ENCODE measurements around the gene ZFPL1.

Gene ZFPL1

GRCh38 chr11:65059959-65060824 lies 23.8 kb upstream of the ZFPL1 start:
- H3K9me3 ChIP-seq (ENCODE audit: insufficient read depth, low read length) = no peaks in the 10 kb centered on the region
- H3F3A ChIP-seq (ENCODE audit: insufficient read depth) = no peaks in the 10 kb centered on the region
- H3K9ac ChIP-seq (ENCODE audit: low read length) = no peak overlapping the region
- no peaks in the 10 kb centered on the region for H3K9me2 ChIP-seq (replicated peaks; ENCODE audit: insufficient read depth, low read length)
- H2AFZ ChIP-seq (ENCODE audit: low read depth, low read length, severe bottlenecking) = no peak overlapping the region
- no peak overlapping the region for H3K27ac ChIP-seq (ENCODE audit: low read depth, low read length)
- no peaks in the 10 kb centered on the region for H4K20me1 ChIP-seq (ENCODE audit: low read depth, low read length)
- no peaks in the 10 kb centered on the region for H3K27me3 ChIP-seq (ENCODE audit: low read length)
- no peaks in the 10 kb centered on the region for H3K79me2 ChIP-seq (ENCODE audit: insufficient read depth, low read length)
- no peak overlapping the region for H3K4me2 ChIP-seq (ENCODE audit: low read depth, low read length, poor library complexity, severe bottlenecking)
- TF ChIP-seq CTCF (IDR thresholded peaks at IDR 0.05; ENCODE audit: insufficient read depth, low read length, poor library complexity, severe bottlenecking) (no peak), EZH2phosphoT487 (conservative IDR thresholded peaks at IDR 0.05; ENCODE audit: low read length) (no peak)
- H3K4me3 ChIP-seq (ENCODE audit: insufficient read depth, low read length, poor library complexity, severe bottlenecking) = no peak overlapping the region
- no peaks in the 10 kb centered on the region for H3K36me3 ChIP-seq (ENCODE audit: low read length)

GRCh38 chr11:65060913-65061408 lies 23.1 kb upstream of the ZFPL1 start:
- Histone ChIP-seq H3K4me2 (ENCODE audit: low read depth, low read length, poor library complexity, severe bottlenecking) (no peak overlapping the region), H3K4me3 (ENCODE audit: insufficient read depth, low read length, poor library complexity, severe bottlenecking) (no peak overlapping the region), H2AFZ (ENCODE audit: low read depth, low read length, severe bottlenecking) (no peak overlapping the region), H3K9ac (ENCODE audit: low read length) (no peak overlapping the region), H3K9me2 (replicated peaks; ENCODE audit: insufficient read depth, low read length) (no peaks in the 10 kb centered on the region), H3K27ac (ENCODE audit: low read depth, low read length) (no peak overlapping the region), H3K36me3 (ENCODE audit: low read length) (no peaks in the 10 kb centered on the region), H3K79me2 (ENCODE audit: insufficient read depth, low read length) (no peaks in the 10 kb centered on the region), H3K27me3 (ENCODE audit: low read length) (no peaks in the 10 kb centered on the region), H3K9me3 (ENCODE audit: insufficient read depth, low read length) (no peaks in the 10 kb centered on the region), H3F3A (ENCODE audit: insufficient read depth) (no peaks in the 10 kb centered on the region), H4K20me1 (ENCODE audit: low read depth, low read length) (no peaks in the 10 kb centered on the region)
- TF ChIP-seq CTCF (IDR thresholded peaks at IDR 0.05; ENCODE audit: insufficient read depth, low read length, poor library complexity, severe bottlenecking) (no peak), EZH2phosphoT487 (conservative IDR thresholded peaks at IDR 0.05; ENCODE audit: low read length) (no peak)

- Histone ChIP-seq H2AFZ (ENCODE audit: low read depth, low read length, severe bottlenecking) (no peak overlapping the region), H3K27me3 (ENCODE audit: low read length) (no peaks in the 10 kb centered on the region), H3K27ac (ENCODE audit: low read depth, low read length) (no peak overlapping the region), H3K36me3 (ENCODE audit: low read length) (no peaks in the 10 kb centered on the region), H3K4me3 (ENCODE audit: insufficient read depth, low read length, poor library complexity, severe bottlenecking) (no peak overlapping the region), H3K9me3 (ENCODE audit: insufficient read depth, low read length) (no peaks in the 10 kb centered on the region), H3K9ac (ENCODE audit: low read length) (no peak overlapping the region), H3K4me2 (ENCODE audit: low read depth, low read length, poor library complexity, severe bottlenecking) (no peak overlapping the region), H3F3A (ENCODE audit: insufficient read depth) (no peaks in the 10 kb centered on the region), H4K20me1 (ENCODE audit: low read depth, low read length) (no peaks in the 10 kb centered on the region), H3K79me2 (ENCODE audit: insufficient read depth, low read length) (no peaks in the 10 kb centered on the region), H3K9me2 (replicated peaks; ENCODE audit: insufficient read depth, low read length) (no peaks in the 10 kb centered on the region)
- TF ChIP-seq EZH2phosphoT487 (conservative IDR thresholded peaks at IDR 0.05; ENCODE audit: low read length) (no peak), CTCF (IDR thresholded peaks at IDR 0.05; ENCODE audit: insufficient read depth, low read length, poor library complexity, severe bottlenecking) (no peak)
These were observed 20.5 kb upstream of the ZFPL1 start for GRCh38 chr11:65063532-65063931.
